ENCODE measurements around the gene ARHGEF9.
"Not testable (repeated sequence)": the region's sequence is repeated elsewhere in the genome, so short reads cannot be mapped to it uniquely, and the experiment has no call there.

Gene ARHGEF9

GRCh38 chrX:63784902-63785707 is at the start of gene ARHGEF9:
TSS of gene ARHGEF9 (minus strand) at chrX:63785214. CDS start at chrX:63785145, 69 bp downstream.
- Mint-ChIP-seq H3K27me3 (no peaks in the 10 kb centered on the region), H3K4me3 (peak within 1 kb of the TSS; percentile 36), H3K27ac (no peak within 1 kb of the TSS), H3K9me3 (no peaks in the 10 kb centered on the region), H3K4me1 (no peaks in the 10 kb centered on the region), H3K36me3 (no peaks in the 10 kb centered on the region)
- ATAC-seq, result no peak

DNA sequence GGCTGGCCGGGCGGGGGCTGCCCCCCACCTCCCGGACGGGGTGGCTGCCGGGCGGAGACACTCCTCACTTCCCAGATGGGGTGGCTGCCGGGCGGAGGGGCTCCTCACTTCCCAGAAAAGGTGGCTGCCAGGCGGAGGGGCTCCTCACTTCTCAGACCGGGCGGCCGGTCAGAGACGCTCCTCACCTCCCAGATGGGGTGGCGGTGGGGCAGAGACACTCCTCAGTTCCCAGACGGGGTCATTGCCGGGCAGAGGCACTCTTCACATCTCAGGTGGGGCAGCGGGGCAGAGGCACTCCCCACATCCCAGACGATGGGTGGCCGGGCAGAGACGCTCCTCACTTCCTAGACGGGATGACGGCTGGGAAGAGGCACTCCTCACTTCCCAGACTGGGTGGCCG is 40.4 kb upstream of the ARHGEF9 start:
- H3K27ac Mint-ChIP-seq, H3K4me1 Mint-ChIP-seq, H3K36me3 Mint-ChIP-seq, H3K9me3 Mint-ChIP-seq, ATAC-seq, H3K4me3 Mint-ChIP-seq, H3K27me3 Mint-ChIP-seq: not testable (repeated sequence)

GRCh38 chrX:63818156-63818555 is 33.1 kb upstream of the ARHGEF9 start:
- H3K4me1 Mint-ChIP-seq, result no peaks in the 10 kb centered on the region
- H3K9me3 Mint-ChIP-seq, result no peaks in the 10 kb centered on the region
- H3K4me3 Mint-ChIP-seq, result no peak overlapping the region
- ATAC-seq, result no peak
- H3K27me3 Mint-ChIP-seq, result no peaks in the 10 kb centered on the region
- no peaks in the 10 kb centered on the region for H3K36me3 Mint-ChIP-seq
- no peak overlapping the region for H3K27ac Mint-ChIP-seq

GRCh38 chrX:63817696-63818095 is 32.7 kb upstream of the ARHGEF9 start:
- Mint-ChIP-seq H3K9me3 (no peaks in the 10 kb centered on the region), H3K36me3 (no peaks in the 10 kb centered on the region), H3K4me3 (no peak overlapping the region), H3K27me3 (no peaks in the 10 kb centered on the region), H3K4me1 (no peaks in the 10 kb centered on the region), H3K27ac (no peak overlapping the region)
- no peak for ATAC-seq

DNA sequence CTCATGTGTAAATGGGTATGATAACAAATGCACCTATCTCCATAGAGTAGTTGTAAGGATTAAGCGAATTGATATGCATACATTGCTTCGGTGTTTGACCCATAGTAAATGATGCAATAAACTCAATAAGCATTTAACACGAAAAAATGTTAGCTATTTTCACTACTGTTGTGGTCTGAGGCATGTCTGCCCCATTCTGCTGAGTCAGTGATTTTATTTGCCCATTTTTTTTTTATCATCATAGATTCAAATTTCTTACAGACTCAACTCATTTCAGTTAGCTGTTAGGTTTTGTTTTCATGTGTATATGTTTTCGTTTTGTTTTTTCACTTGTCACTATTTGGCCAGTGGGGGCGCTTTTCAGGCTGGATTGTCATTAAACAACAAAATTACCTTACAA is 27.8 kb upstream of the ARHGEF9 start:
- Mint-ChIP-seq H3K4me1 (no peaks in the 10 kb centered on the region), H3K4me3 (no peak overlapping the region), H3K9me3 (no peaks in the 10 kb centered on the region), H3K36me3 (no peaks in the 10 kb centered on the region), H3K27me3 (peaks cover 8% of the 10 kb centered on the region), H3K27ac (no peak overlapping the region)
- no peak for ATAC-seq

GRCh38 chrX:63810746-63811145 is 25.7 kb upstream of the ARHGEF9 start:
- H3K9me3 Mint-ChIP-seq, result no peaks in the 10 kb centered on the region
- no peak overlapping the region for H3K27ac Mint-ChIP-seq
- no peak overlapping the region for H3K4me3 Mint-ChIP-seq
- peaks cover 8% of the 10 kb centered on the region for H3K27me3 Mint-ChIP-seq
- no peak for ATAC-seq
- no peaks in the 10 kb centered on the region for H3K36me3 Mint-ChIP-seq
- no peaks in the 10 kb centered on the region for H3K4me1 Mint-ChIP-seq

- no peak for ATAC-seq
Measured at GRCh38 chrX:63809173-63809572, 24.2 kb upstream of the ARHGEF9 start.

DNA sequence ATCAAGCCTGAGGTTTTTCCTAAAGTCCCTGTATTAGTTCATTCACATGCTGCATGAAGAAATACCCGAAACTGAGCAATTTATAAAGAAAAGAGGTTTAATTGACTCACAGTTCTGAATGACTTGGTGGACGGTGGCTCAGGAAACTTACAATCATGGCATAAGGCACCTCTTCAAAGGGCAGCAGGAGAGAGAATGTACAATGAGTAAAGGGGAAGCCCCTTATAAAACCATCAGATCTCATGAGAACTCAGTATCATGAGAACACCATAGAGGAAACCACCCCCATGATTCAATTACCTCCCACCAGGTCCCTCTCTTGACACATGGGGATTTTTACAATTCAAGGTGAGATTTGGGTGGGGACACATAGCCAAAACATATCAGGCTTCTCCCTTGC is 10.4 kb upstream of the ARHGEF9 start:
- H3K4me1 Mint-ChIP-seq, H3K27ac Mint-ChIP-seq, ATAC-seq, H3K4me3 Mint-ChIP-seq, H3K36me3 Mint-ChIP-seq, H3K9me3 Mint-ChIP-seq: not testable (repeated sequence)
- H3K27me3 Mint-ChIP-seq, result peaks cover 20% of the 10 kb centered on the region

More at GRCh38 chrX:63809173-63809572, 24.2 kb upstream of the ARHGEF9 start:
- H3K27me3 Mint-ChIP-seq, result peaks cover 8% of the 10 kb centered on the region
- no peaks in the 10 kb centered on the region for H3K4me1 Mint-ChIP-seq
- H3K27ac Mint-ChIP-seq, result no peak overlapping the region
- H3K9me3 Mint-ChIP-seq, result no peaks in the 10 kb centered on the region
- H3K4me3 Mint-ChIP-seq, result no peak overlapping the region
- H3K36me3 Mint-ChIP-seq, result no peaks in the 10 kb centered on the region

- Mint-ChIP-seq H3K4me3 (no peak overlapping the region), H3K27ac (no peak overlapping the region), H3K36me3 (no peaks in the 10 kb centered on the region), H3K9me3 (no peaks in the 10 kb centered on the region), H3K4me1 (no peaks in the 10 kb centered on the region), H3K27me3 (no peaks in the 10 kb centered on the region)
- ATAC-seq, result no peak
Measured at GRCh38 chrX:63785708-63786040, 660 bp upstream of the ARHGEF9 start.

- H3K4me3 Mint-ChIP-seq, result peak overlapping the region; percentile 36
- no peaks in the 10 kb centered on the region for H3K4me1 Mint-ChIP-seq
- H3K9me3 Mint-ChIP-seq, result no peaks in the 10 kb centered on the region
- no peak for ATAC-seq
- H3K36me3 Mint-ChIP-seq, result no peaks in the 10 kb centered on the region
- H3K27me3 Mint-ChIP-seq, result no peaks in the 10 kb centered on the region
- H3K27ac Mint-ChIP-seq, result no peak overlapping the region
Measured at GRCh38 chrX:63784346-63784901, 590 bp downstream of the ARHGEF9 start.

DNA sequence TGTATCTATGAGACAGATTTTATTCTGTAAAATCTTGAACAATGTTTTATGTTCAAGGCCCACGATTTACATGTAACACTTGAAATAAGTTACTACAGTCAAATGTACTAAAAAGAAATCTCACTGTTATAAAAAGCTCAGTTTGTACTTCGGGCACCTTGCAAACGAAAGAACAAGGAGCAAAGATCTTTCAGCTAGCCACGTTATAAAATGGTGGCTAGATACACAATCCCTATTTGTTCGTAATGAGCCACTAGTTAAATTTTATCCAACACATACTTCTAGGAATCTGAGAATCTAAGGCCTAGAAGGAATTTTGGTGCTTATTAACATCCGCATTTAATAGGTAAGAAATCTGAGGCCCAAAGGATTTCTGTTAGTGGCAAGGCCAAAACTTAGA is 2.5 kb downstream of the ARHGEF9 start:
- H3K27me3 Mint-ChIP-seq, result no peaks in the 10 kb centered on the region
- no peak for ATAC-seq
- no peaks in the 10 kb centered on the region for H3K36me3 Mint-ChIP-seq
- no peaks in the 10 kb centered on the region for H3K9me3 Mint-ChIP-seq
- H3K4me1 Mint-ChIP-seq, result no peaks in the 10 kb centered on the region
- no peak overlapping the region for H3K4me3 Mint-ChIP-seq
- no peak overlapping the region for H3K27ac Mint-ChIP-seq

DNA sequence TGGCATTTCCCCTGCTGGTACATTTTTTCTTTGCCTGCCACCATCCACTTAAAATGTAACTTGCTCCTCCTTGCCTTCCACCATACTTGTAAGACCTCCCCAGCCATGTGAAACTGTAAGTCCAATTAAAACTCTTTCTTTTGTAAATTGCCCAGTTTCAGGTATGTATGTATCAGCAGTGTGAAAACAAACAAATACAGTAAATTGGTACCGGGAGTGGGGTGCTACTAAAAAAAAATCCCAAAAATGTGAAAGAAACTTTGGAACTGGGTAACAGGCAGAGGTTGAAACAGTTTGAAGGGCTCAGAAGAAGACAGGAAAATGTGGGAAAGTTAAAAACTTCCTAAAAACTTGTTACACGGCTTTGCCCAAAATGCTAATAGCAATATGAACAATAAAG is 16.3 kb downstream of the ARHGEF9 start:
- Mint-ChIP-seq H3K9me3 (no peaks in the 10 kb centered on the region), H3K36me3 (no peaks in the 10 kb centered on the region), H3K27me3 (no peaks in the 10 kb centered on the region), H3K27ac (no peak overlapping the region), H3K4me3 (no peak overlapping the region), H3K4me1 (no peaks in the 10 kb centered on the region)
- no peak for ATAC-seq

DNA sequence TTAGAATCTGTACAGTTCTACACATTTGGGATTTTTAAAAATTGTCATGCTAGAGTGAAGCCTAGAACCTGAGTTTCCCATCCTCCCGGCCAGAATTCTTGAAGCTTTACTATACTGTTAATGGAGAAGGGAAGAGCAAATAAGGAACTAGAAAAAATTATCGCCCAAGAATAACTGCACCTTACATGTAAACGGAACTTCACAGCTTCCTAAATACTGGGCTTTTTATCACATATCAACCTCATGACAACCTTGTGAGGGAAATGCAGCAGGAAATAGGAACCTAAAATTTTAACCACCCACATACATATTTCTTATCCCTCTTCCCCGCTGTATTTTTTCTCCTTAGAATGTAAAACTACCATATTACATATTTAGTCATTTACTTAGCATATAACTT is 19.3 kb downstream of the ARHGEF9 start:
- Mint-ChIP-seq H3K4me1 (peaks cover 11% of the 10 kb centered on the region), H3K4me3 (no peak overlapping the region), H3K27me3 (no peaks in the 10 kb centered on the region), H3K36me3 (no peaks in the 10 kb centered on the region), H3K9me3 (no peaks in the 10 kb centered on the region), H3K27ac (no peak overlapping the region)
- ATAC-seq, result no peak

- Mint-ChIP-seq H3K36me3 (no peaks in the 10 kb centered on the region), H3K4me1 (peaks cover 11% of the 10 kb centered on the region)
Measured at GRCh38 chrX:63764946-63765345, 20.1 kb downstream of the ARHGEF9 start.

GRCh38 chrX:63761639-63762038 is 23.4 kb downstream of the ARHGEF9 start:
- Mint-ChIP-seq H3K4me1 (peaks cover 22% of the 10 kb centered on the region), H3K27me3 (no peaks in the 10 kb centered on the region), H3K9me3 (peaks cover 3% of the 10 kb centered on the region), H3K36me3 (no peaks in the 10 kb centered on the region), H3K27ac (no peak overlapping the region), H3K4me3 (no peak overlapping the region)
- peak; percentile 68 for ATAC-seq

More at GRCh38 chrX:63764946-63765345, 20.1 kb downstream of the ARHGEF9 start:
- H3K27me3 Mint-ChIP-seq, result no peaks in the 10 kb centered on the region
- H3K9me3 Mint-ChIP-seq, result no peaks in the 10 kb centered on the region
- no peak for ATAC-seq
- no peak overlapping the region for H3K4me3 Mint-ChIP-seq
- H3K27ac Mint-ChIP-seq, result no peak overlapping the region

DNA sequence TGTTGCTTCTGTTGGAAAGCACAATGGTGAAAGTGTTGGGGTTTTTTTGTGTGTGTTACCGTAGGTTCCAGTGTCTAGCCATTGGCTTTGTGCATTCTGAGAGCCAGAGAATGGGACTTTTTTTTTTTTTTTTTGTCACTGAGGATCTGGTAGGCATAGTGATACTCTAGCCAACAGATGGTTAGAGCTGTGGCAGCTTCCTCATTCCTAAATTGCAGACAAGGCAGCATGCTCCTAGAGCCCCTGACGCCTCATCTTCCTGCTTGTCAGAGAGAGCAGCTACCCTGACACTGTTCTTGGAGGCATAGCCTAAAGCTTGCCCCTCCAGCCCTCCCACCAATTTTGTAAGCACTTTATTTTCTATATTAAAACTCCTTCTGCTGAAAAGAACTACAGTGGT is 27.0 kb downstream of the ARHGEF9 start:
- no peaks in the 10 kb centered on the region for H3K36me3 Mint-ChIP-seq
- no peaks in the 10 kb centered on the region for H3K27me3 Mint-ChIP-seq
- H3K9me3 Mint-ChIP-seq, result peaks cover 3% of the 10 kb centered on the region
- H3K4me1 Mint-ChIP-seq, result peaks cover 43% of the 10 kb centered on the region
- no peak for ATAC-seq
- no peak overlapping the region for H3K4me3 Mint-ChIP-seq
- no peak overlapping the region for H3K27ac Mint-ChIP-seq

Data from stimulated activated memory B cell treated with anti-CD40 and anti-IgM and Interleukin-4, amounts not matched to agents 10 μg/mL and 1 μg/mL and 100 μg/mL, for 72 hours (primary cell).